ENCODE measurements around the gene DIP2A.

DNA sequence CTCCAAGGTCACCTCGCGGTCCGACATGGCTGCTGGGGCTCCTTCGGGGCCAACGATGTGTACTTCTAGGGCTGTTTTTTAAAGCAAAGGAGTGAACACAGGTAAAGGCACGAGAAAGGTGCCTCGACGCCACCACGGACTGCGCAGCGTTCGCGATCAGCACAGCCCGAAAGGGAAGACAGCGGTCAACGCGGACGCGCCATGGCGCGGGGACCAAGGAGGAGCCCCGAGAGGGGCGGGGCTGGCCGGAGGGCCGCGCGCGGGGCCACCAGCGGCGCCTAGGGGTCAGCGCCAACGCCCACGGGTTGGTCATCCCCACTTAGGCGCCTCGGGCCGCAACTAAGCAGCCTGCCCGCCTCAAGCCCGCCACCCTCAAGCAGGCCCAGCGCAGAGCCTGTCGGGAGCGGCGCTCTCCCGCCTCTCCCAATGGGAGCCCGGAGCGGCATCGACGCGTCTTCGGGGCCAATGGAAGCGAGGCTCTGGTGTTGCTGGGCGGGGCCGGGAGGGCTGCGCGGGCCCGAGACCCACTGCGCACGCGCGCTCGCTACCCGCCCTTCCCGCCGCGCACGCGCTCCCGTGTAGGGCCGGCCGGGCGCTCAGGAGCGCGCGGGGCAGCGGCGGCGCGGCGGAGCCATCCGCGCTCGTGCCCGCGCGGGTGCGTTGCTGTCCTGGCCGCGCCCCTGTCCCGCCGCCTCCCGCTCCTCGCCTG, at the start of gene DIP2A:
- TF ChIP-seq GATA2 (IDR thresholded peaks at IDR 0.05; ENCODE audit: low read depth, low read length), result no peak
- TF ChIP-seq GATA3 (IDR thresholded peaks at IDR 0.05; ENCODE audit: low read depth, low read length), result no peak

All from SH-SY5Y (cell line).